Measurements from ENCODE around the gene PRM1. TPM values are rescaled to one million over a fixed set of nuclear protein-coding genes. Genes with fewer than 3 reads are reported as not detected.
"Not testable (repeated sequence)": the region's sequence is repeated elsewhere in the genome, so short reads cannot be mapped to it uniquely, and the experiment has no call there.

PRM1 gene
- total RNA-seq, 1 experiment from 2014 or later = not detected

DNA sequence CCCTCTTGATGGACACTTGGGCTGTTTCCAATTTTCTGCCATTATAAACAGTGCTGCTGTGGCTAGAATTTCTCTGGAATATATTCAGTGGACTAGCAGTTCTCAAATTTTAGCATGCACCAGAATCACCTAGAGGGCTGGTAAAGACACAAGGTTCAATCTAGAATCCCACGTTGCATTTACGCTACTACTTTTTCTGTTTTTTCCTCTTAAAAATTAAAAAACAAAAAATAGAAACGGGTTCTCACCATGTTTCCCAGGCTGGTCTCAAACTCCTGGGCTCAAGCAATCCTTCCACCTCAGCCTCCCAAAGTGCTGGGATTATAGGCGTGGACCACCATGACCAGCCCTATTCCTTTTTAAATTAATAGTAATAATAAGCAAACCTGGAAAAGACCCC, 14.5 kb upstream of the PRM1 start:
- no TSS peak for BruUV-seq (replicated peaks)
- Mint-ChIP-seq H3K9me3 (ENCODE audit: low read depth, unreplicated experiment) (no peaks in the 10 kb centered on the region), H3K27me3 (ENCODE audit: unreplicated experiment) (peaks cover 26% of the 10 kb centered on the region), H3K4me3 (ENCODE audit: low read depth, unreplicated experiment) (no peak overlapping the region), H3K36me3 (ENCODE audit: insufficient read depth, unreplicated experiment) (no peaks in the 10 kb centered on the region), H3K27ac (ENCODE audit: unreplicated experiment) (no peak overlapping the region), H3K4me1 (ENCODE audit: low read depth, unreplicated experiment) (peaks cover 13% of the 10 kb centered on the region)
- no peak for DNase-seq
- intact Hi-C loops (cut with micrococcal nuclease; ENCODE audit: unreplicated experiment) = loop anchor here (5.0 kb wide), 1 partner anchor 38 kb away; the partner anchor contains the start of gene SOCS1
- TF ChIP-seq, protein P1, sequence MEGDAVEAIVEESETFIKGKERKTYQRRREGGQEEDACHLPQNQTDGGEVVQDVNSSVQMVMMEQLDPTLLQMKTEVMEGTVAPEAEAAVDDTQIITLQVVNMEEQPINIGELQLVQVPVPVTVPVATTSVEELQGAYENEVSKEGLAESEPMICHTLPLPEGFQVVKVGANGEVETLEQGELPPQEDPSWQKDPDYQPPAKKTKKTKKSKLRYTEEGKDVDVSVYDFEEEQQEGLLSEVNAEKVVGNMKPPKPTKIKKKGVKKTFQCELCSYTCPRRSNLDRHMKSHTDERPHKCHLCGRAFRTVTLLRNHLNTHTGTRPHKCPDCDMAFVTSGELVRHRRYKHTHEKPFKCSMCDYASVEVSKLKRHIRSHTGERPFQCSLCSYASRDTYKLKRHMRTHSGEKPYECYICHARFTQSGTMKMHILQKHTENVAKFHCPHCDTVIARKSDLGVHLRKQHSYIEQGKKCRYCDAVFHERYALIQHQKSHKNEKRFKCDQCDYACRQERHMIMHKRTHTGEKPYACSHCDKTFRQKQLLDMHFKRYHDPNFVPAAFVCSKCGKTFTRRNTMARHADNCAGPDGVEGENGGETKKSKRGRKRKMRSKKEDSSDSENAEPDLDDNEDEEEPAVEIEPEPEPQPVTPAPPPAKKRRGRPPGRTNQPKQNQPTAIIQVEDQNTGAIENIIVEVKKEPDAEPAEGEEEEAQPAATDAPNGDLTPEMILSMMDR (IDR thresholded peaks at IDR 0.05; ENCODE audit: unreplicated experiment) = no peak
- CTCF ChIA-PET = no interaction called here

DNA sequence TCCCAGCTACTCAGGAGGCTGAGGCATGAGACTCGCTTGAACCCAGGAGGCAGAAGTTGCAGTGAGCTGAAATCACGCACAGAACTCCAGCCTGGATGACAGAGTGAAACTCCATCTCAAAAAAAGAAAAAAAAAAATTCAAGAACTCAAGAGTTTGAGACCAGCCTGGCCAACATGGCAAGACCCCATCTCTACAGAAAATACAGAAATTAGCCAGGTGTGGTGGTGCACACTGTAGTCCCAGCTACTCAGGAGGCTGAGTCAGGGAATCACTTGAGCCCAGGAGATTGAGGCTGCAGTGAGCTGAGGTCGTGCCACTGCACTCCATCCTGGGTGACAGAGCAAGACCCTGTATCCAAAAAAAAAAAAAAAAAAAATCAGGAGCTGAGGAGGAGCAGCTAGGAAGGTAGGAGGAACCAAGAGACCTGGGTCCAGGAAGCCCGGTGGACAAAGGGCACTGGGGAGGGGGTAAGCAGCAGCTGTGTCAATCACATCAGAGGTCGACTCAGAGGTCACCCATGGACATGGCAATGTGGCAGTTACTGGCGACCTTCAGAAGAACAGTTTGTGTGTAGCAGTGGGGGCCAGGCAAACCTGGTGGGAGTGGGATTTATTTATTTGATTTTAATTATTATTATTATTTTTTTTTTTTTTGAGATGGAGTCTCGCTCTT, 11.1 kb upstream of the PRM1 start:
- Mint-ChIP-seq H3K4me1 (ENCODE audit: low read depth, unreplicated experiment) (peaks cover 6% of the 10 kb centered on the region), H3K9me3 (ENCODE audit: low read depth, unreplicated experiment) (no peaks in the 10 kb centered on the region), H3K27me3 (ENCODE audit: unreplicated experiment) (peaks cover 61% of the 10 kb centered on the region), H3K27ac (ENCODE audit: unreplicated experiment) (no peak overlapping the region), H3K36me3 (ENCODE audit: insufficient read depth, unreplicated experiment) (no peaks in the 10 kb centered on the region), H3K4me3 (ENCODE audit: low read depth, unreplicated experiment) (no peak overlapping the region)
- TF ChIP-seq, protein P1 (IDR thresholded peaks at IDR 0.05; ENCODE audit: unreplicated experiment) = no peak
- intact Hi-C loops (cut with micrococcal nuclease; ENCODE audit: unreplicated experiment) = no loop called here
- DNase-seq = no peak
- no TSS peak for BruUV-seq (replicated peaks)
- CTCF ChIA-PET = no interaction called here

DNA sequence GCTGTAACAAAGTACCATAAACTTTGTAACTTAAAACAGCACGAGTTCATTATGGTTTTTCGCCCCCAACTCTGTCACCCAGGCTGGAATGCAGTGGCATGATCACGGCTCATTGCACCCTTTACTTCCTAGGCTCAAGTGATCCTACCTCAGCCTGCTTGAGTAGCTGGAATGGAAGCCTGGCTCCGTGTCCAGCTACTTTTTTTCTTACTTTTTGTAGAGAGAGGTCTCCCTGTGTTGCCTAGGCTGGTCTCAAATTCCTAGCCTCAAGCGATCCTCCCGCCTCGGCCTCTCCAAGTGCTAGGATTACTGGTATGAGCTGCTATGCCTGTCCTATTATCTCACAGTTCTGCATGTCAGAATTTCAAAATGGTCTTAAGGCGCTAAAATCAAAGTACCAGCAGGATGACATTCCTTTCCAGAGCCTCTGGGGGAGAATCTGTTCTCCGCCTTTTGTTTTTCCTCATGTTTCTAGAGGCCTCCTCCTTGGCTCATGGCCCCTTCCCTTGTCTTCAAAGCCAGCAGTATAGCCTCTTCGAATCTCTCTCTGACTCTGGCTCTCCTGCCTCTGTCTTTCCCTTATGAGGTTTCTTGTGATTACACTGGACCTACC, 10.1 kb upstream of the PRM1 start:
- CTCF ChIA-PET = no interaction called here
- H3K9me3 Mint-ChIP-seq (ENCODE audit: low read depth, unreplicated experiment) = no peaks in the 10 kb centered on the region
- TF ChIP-seq, protein P1 (IDR thresholded peaks at IDR 0.05; ENCODE audit: unreplicated experiment) = no peak
- intact Hi-C loops (cut with micrococcal nuclease; ENCODE audit: unreplicated experiment) = no loop called here
- H3K27me3 Mint-ChIP-seq (ENCODE audit: unreplicated experiment) = peaks cover 66% of the 10 kb centered on the region
- no peak overlapping the region for H3K27ac Mint-ChIP-seq (ENCODE audit: unreplicated experiment)
- DNase-seq = no peak
- H3K4me3 Mint-ChIP-seq (ENCODE audit: low read depth, unreplicated experiment) = no peak overlapping the region
- no peaks in the 10 kb centered on the region for H3K4me1 Mint-ChIP-seq (ENCODE audit: low read depth, unreplicated experiment)
- no peaks in the 10 kb centered on the region for H3K36me3 Mint-ChIP-seq (ENCODE audit: insufficient read depth, unreplicated experiment)
- BruUV-seq (replicated peaks) = no TSS peak

GRCh38 chr16:11290102-11290893, 9.2 kb upstream of the PRM1 start:
- H3K4me1 Mint-ChIP-seq (ENCODE audit: low read depth, unreplicated experiment) = no peaks in the 10 kb centered on the region
- TF ChIP-seq, protein P1 (IDR thresholded peaks at IDR 0.05; ENCODE audit: unreplicated experiment) = no peak
- DNase-seq = no peak
- CTCF ChIA-PET = no interaction called here
- intact Hi-C loops (cut with micrococcal nuclease; ENCODE audit: unreplicated experiment) = no loop called here
- no TSS peak for BruUV-seq (replicated peaks)
- H3K9me3 Mint-ChIP-seq (ENCODE audit: low read depth, unreplicated experiment) = no peaks in the 10 kb centered on the region
- no peaks in the 10 kb centered on the region for H3K36me3 Mint-ChIP-seq (ENCODE audit: insufficient read depth, unreplicated experiment)
- H3K27ac Mint-ChIP-seq (ENCODE audit: unreplicated experiment) = no peak overlapping the region
- peaks cover 74% of the 10 kb centered on the region for H3K27me3 Mint-ChIP-seq (ENCODE audit: unreplicated experiment)
- no peak overlapping the region for H3K4me3 Mint-ChIP-seq (ENCODE audit: low read depth, unreplicated experiment)

DNA sequence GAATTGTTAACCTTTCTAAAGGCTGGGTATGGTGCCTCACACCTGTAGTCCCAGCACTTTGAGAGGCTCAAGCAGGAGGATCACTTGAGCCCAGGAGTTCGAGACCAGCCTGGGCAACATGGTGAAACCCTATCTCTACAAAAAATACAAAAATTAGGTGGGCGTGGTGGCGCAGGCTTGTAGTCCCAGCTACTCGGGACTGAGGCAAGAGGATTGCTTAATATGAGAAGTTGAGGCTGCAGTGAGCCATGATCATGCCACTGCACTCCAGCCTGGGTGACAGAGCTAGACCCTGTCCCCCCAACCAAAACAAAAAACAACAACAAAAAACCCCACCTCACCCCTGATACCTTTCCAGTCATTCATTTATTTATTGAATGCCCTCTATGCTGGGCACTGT, 8.6 kb upstream of the PRM1 start:
- H3K9me3 Mint-ChIP-seq (ENCODE audit: low read depth, unreplicated experiment); H3K36me3 Mint-ChIP-seq (ENCODE audit: insufficient read depth, unreplicated experiment); H3K4me3 Mint-ChIP-seq (ENCODE audit: low read depth, unreplicated experiment); DNase-seq; CTCF ChIA-PET; intact Hi-C loops (cut with micrococcal nuclease; ENCODE audit: unreplicated experiment); H3K27ac Mint-ChIP-seq (ENCODE audit: unreplicated experiment); BruUV-seq (replicated peaks); H3K4me1 Mint-ChIP-seq (ENCODE audit: low read depth, unreplicated experiment): not testable (repeated sequence)
- peaks cover 79% of the 10 kb centered on the region for H3K27me3 Mint-ChIP-seq (ENCODE audit: unreplicated experiment)
